ENCODE results near the gene ABCA13. TPM values are rescaled to one million over a fixed set of nuclear protein-coding genes. Genes with fewer than 3 reads are reported as not detected.

Gene ABCA13
- total RNA-seq, 1 donor from 2014 or later, result 0.44 TPM

- no peak for DNase-seq (ENCODE audit: low spot score)
- no peak for TF ChIP-seq CTCF (IDR thresholded peaks at IDR 0.05; ENCODE audit: unreplicated experiment)
- H3K27ac Mint-ChIP-seq (ENCODE audit: unreplicated experiment), result no peak overlapping the region
These were observed 2.6 kb downstream of the ABCA13 start for GRCh38 chr7:48173756-48174382.

GRCh38 chr7:48175019-48175418 is 3.8 kb downstream of the ABCA13 start:
- Mint-ChIP-seq H3K27me3 (ENCODE audit: unreplicated experiment) (no peaks in the 10 kb centered on the region), H3K4me1 (ENCODE audit: unreplicated experiment) (peaks cover 5% of the 10 kb centered on the region), H3K4me3 (ENCODE audit: unreplicated experiment) (no peak overlapping the region), H3K9me3 (ENCODE audit: unreplicated experiment) (no peaks in the 10 kb centered on the region), H3K27ac (ENCODE audit: unreplicated experiment) (no peak overlapping the region), H3K36me3 (ENCODE audit: low read depth, unreplicated experiment) (no peaks in the 10 kb centered on the region)
- no peak for TF ChIP-seq CTCF (IDR thresholded peaks at IDR 0.05; ENCODE audit: unreplicated experiment)
- DNase-seq (ENCODE audit: low spot score), result no peak

More at GRCh38 chr7:48173756-48174382, 2.6 kb downstream of the ABCA13 start:
- no peaks in the 10 kb centered on the region for H3K27me3 Mint-ChIP-seq (ENCODE audit: unreplicated experiment)
- no peak overlapping the region for H3K4me3 Mint-ChIP-seq (ENCODE audit: unreplicated experiment)
- H3K9me3 Mint-ChIP-seq (ENCODE audit: unreplicated experiment), result no peaks in the 10 kb centered on the region
- H3K36me3 Mint-ChIP-seq (ENCODE audit: low read depth, unreplicated experiment), result no peaks in the 10 kb centered on the region
- peaks cover 5% of the 10 kb centered on the region for H3K4me1 Mint-ChIP-seq (ENCODE audit: unreplicated experiment)

- Mint-ChIP-seq H3K9me3 (ENCODE audit: unreplicated experiment) (no peaks in the 10 kb centered on the region), H3K4me3 (ENCODE audit: unreplicated experiment) (no peak overlapping the region), H3K36me3 (ENCODE audit: low read depth, unreplicated experiment) (no peaks in the 10 kb centered on the region), H3K27me3 (ENCODE audit: unreplicated experiment) (no peaks in the 10 kb centered on the region), H3K4me1 (ENCODE audit: unreplicated experiment) (peaks cover 5% of the 10 kb centered on the region), H3K27ac (ENCODE audit: unreplicated experiment) (no peak overlapping the region)
- no peak for DNase-seq (ENCODE audit: low spot score)
- TF ChIP-seq CTCF (IDR thresholded peaks at IDR 0.05; ENCODE audit: unreplicated experiment), result no peak
These were observed 5.2 kb downstream of the ABCA13 start for GRCh38 chr7:48176356-48176893.

GRCh38 chr7:48177271-48177670 is 6.0 kb downstream of the ABCA13 start:
- Mint-ChIP-seq H3K27me3 (ENCODE audit: unreplicated experiment) (no peaks in the 10 kb centered on the region), H3K27ac (ENCODE audit: unreplicated experiment) (no peak overlapping the region), H3K4me1 (ENCODE audit: unreplicated experiment) (peaks cover 5% of the 10 kb centered on the region), H3K36me3 (ENCODE audit: low read depth, unreplicated experiment) (no peaks in the 10 kb centered on the region), H3K9me3 (ENCODE audit: unreplicated experiment) (no peaks in the 10 kb centered on the region), H3K4me3 (ENCODE audit: unreplicated experiment) (no peak overlapping the region)
- no peak for DNase-seq (ENCODE audit: low spot score)
- TF ChIP-seq CTCF (IDR thresholded peaks at IDR 0.05; ENCODE audit: unreplicated experiment), result no peak

- Mint-ChIP-seq H3K9me3 (ENCODE audit: unreplicated experiment) (no peaks in the 10 kb centered on the region), H3K27ac (ENCODE audit: unreplicated experiment) (no peak overlapping the region), H3K36me3 (ENCODE audit: low read depth, unreplicated experiment) (no peaks in the 10 kb centered on the region), H3K27me3 (ENCODE audit: unreplicated experiment) (no peaks in the 10 kb centered on the region), H3K4me1 (ENCODE audit: unreplicated experiment) (no peaks in the 10 kb centered on the region), H3K4me3 (ENCODE audit: unreplicated experiment) (no peak overlapping the region)
- TF ChIP-seq CTCF (IDR thresholded peaks at IDR 0.05; ENCODE audit: unreplicated experiment), result no peak
- no peak for DNase-seq (ENCODE audit: low spot score)
These were observed 8.3 kb downstream of the ABCA13 start for GRCh38 chr7:48179496-48180030.

Measured in endothelial cell (in vitro differentiated cells).